ENCODE data around the gene MAGI3. TPM values are rescaled to one million over a fixed set of nuclear protein-coding genes. Genes with fewer than 3 reads are reported as not detected.

The MAGI3 gene
- total RNA-seq = 100 to 1,000 TPM in 3 of 4 donors, 10 to 100 TPM in 1; 94.3 to 180 (median 134) TPM

- peak; percentile 85 to 96 (median 96) for TF ChIP-seq POLR2AphosphoS5 (IDR thresholded peaks at IDR 0.05)
- TF ChIP-seq CTCF (IDR thresholded peaks at IDR 0.05) = no peak
- TF ChIP-seq EP300 (IDR thresholded peaks at IDR 0.05; ENCODE audit: low read depth) = no peak
- peak; percentile 96 for TF ChIP-seq POLR2A (IDR thresholded peaks at IDR 0.05)
- Histone ChIP-seq H3K4me1 (peaks cover 3 to 39% (median 36%) of the 10 kb centered on the region in 4 donors), H3K36me3 (no peaks in the 10 kb centered on the region), H3K27me3 (no peaks in the 10 kb centered on the region), H3K27ac (peak within 1 kb of the TSS; percentile 90 to 98 (median 96)), H3K9me3 (no peaks in the 10 kb centered on the region), H3K4me3 (peak within 1 kb of the TSS; percentile 86 to 99 (median 96))
- in situ Hi-C loops (cut with MboI; ENCODE audit: low pct_ligation_motif_present in 1 of 4, low pct_unique_long_range_greater_than_20kb in 1 of 4, low sequenced_read_pairs in 3 of 4) = loop anchor here in 3 of 4 donors (25.0 kb wide), 1 partner anchor 253 kb away; no protein-coding TSS in a partner anchor
- 1 to 3% methylated on average over 7 to 88 of the region's 89 CpGs for WGBS, 2 donors (ENCODE audit: low coverage in 1 of 2)
- peak; percentile 98 for DNase-seq
- intact Hi-C loops (cut with DNase I; ENCODE audit: low total_unique reads) = no loop called here
These were observed at the start of gene MAGI3 for GRCh38 chr1:113389953-113390834. TSS of gene MAGI3 (plus strand) at chr1:113390515. CDS start at chr1:113391034, 519 bp downstream.

- H3K4me3 ChIP-seq = no peak overlapping the region
- no peak overlapping the region for H3K27ac ChIP-seq
- intact Hi-C loops (cut with DNase I; ENCODE audit: low total_unique reads) (no loop called here), in situ Hi-C loops (cut with MboI; ENCODE audit: low pct_ligation_motif_present in 1 of 4, low pct_unique_long_range_greater_than_20kb in 1 of 4, low sequenced_read_pairs in 3 of 4) (no loop called here)
- H3K27me3 ChIP-seq = no peaks in the 10 kb centered on the region
- no peak for TF ChIP-seq CTCF (IDR thresholded peaks at IDR 0.05)
- no peak for TF ChIP-seq POLR2A (IDR thresholded peaks at IDR 0.05)
- no peak for TF ChIP-seq EP300 (IDR thresholded peaks at IDR 0.05; ENCODE audit: low read depth)
- TF ChIP-seq POLR2AphosphoS5 (IDR thresholded peaks at IDR 0.05) = no peak
- 61 to 75% methylated on average over 2 of the region's 2 CpGs for WGBS, 2 donors (ENCODE audit: low coverage in 1 of 2)
- H3K4me1 ChIP-seq = no peaks in the 10 kb centered on the region
- H3K9me3 ChIP-seq = no peaks in the 10 kb centered on the region
- no peaks in the 10 kb centered on the region for H3K36me3 ChIP-seq
- no peak for DNase-seq
These were observed 36.7 kb upstream of the MAGI3 start for GRCh38 chr1:113353580-113353979.

GRCh38 chr1:113363935-113364334, 26.4 kb upstream of the MAGI3 start:
- in situ Hi-C loops (cut with MboI; ENCODE audit: low pct_ligation_motif_present in 1 of 4, low pct_unique_long_range_greater_than_20kb in 1 of 4, low sequenced_read_pairs in 3 of 4) = no loop called here
- TF ChIP-seq POLR2AphosphoS5 (IDR thresholded peaks at IDR 0.05) (no peak), POLR2A (IDR thresholded peaks at IDR 0.05) (no peak), EP300 (IDR thresholded peaks at IDR 0.05; ENCODE audit: low read depth) (no peak), CTCF (IDR thresholded peaks at IDR 0.05) (no peak)
- WGBS, 2 donors (ENCODE audit: low coverage in 1 of 2) = 72 to 73% methylated on average over 3 of the region's 3 CpGs

GRCh38 chr1:113369040-113369439, 21.3 kb upstream of the MAGI3 start:
- H3K27me3 ChIP-seq = no peaks in the 10 kb centered on the region
- in situ Hi-C loops (cut with MboI; ENCODE audit: low pct_ligation_motif_present in 1 of 4, low pct_unique_long_range_greater_than_20kb in 1 of 4, low sequenced_read_pairs in 3 of 4) (no loop called here), intact Hi-C loops (cut with DNase I; ENCODE audit: low total_unique reads) (no loop called here)
- no peaks in the 10 kb centered on the region for H3K36me3 ChIP-seq
- no peaks in the 10 kb centered on the region for H3K9me3 ChIP-seq
- H3K4me3 ChIP-seq = no peak overlapping the region
- TF ChIP-seq EP300 (IDR thresholded peaks at IDR 0.05; ENCODE audit: low read depth) = no peak
- TF ChIP-seq CTCF (IDR thresholded peaks at IDR 0.05) = no peak
- TF ChIP-seq POLR2A (IDR thresholded peaks at IDR 0.05) = no peak
- TF ChIP-seq POLR2AphosphoS5 (IDR thresholded peaks at IDR 0.05) = no peak
- DNase-seq = no peak
- H3K27ac ChIP-seq = no peak overlapping the region
- H3K4me1 ChIP-seq = no peaks in the 10 kb centered on the region

More at GRCh38 chr1:113363935-113364334, 26.4 kb upstream of the MAGI3 start:
- H3K27ac ChIP-seq = no peak overlapping the region
- no peaks in the 10 kb centered on the region for H3K4me1 ChIP-seq
- intact Hi-C loops (cut with DNase I; ENCODE audit: low total_unique reads) = no loop called here
- DNase-seq = no peak
- no peaks in the 10 kb centered on the region for H3K36me3 ChIP-seq
- no peaks in the 10 kb centered on the region for H3K27me3 ChIP-seq
- no peaks in the 10 kb centered on the region for H3K9me3 ChIP-seq
- H3K4me3 ChIP-seq = no peak overlapping the region
